Fibroblast of skin of left quadriceps (primary cell): Measurements from ENCODE around the gene TELO2.
"Not testable (repeated sequence)": the region's sequence is repeated elsewhere in the genome, so short reads cannot be mapped to it uniquely, and the experiment has no call there.

Experiments
- DNase-seq, 2 experiments: peaks; one replicate each; pipeline ENCODE4 v3.0.0-alpha.2; 2013; ENCODE audit warnings: low read depth in 2 of 2

TELO2 gene

DNA sequence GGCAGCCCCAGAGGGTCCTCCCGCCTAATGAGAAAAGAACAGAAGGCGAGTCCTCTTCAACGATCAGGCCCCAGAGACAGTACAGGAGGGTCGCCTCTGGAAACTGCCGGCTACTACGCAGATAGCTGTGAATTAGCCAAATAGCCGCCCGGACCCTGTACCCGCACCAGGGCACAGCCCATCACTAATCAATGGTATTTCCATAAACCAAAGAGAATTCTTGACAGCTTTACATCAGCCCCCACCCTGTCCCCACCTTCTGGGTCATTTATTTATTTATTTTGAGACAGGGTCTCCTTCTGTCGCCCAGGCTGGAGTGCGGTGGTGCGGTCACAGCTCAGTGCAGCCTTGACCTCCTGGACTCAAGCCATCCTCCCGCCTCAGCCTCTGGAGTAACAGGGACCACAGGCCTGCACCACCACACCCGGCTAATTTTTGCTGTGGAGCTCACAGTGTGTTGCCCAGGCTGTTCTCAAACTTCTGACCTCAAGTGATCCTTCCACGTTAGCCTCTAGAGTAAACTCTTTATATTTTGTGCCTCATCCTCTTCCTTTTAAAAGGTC lies 17.5 kb upstream of the TELO2 start:
- DNase-seq: no peak

DNA sequence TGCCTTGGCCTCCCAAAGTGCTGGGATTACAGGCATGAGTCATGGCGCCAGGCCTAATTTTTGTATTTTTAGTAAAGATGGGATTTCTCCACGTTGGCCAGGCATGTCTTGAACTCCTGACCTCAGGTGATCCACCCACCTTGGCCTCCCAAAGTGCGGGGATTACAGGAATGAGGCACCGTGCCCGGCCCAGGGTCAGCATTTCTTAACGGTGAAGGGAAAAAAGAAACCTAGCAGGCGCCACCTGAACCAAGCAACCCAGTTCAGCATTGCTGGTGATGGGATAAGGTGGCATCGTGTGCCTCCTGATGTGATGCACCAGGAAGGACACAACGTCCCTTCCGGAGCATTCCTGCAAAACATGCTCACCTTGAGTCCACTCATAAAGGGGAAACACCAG lies 16.1 kb upstream of the TELO2 start:
- no peak for DNase-seq

DNA sequence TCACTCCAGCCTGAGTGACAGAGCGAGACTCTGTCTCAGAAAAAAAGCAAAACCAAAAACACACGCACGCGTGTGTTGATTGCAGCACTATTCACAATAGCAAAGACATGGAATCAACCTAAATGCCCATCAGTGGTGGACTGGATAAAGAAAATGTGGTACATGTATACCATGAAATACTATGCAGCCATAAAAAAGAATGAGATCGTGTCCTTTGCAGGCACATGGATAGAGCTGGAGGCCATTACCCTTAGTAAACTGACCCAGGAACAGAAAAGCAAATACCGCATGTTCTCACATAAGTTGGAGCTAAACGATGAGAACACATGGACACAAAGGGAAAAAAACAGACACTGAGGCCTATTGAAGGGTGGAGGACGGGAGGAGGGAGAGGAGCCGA lies 14.2 kb upstream of the TELO2 start:
- DNase-seq: not testable (repeated sequence)

DNA sequence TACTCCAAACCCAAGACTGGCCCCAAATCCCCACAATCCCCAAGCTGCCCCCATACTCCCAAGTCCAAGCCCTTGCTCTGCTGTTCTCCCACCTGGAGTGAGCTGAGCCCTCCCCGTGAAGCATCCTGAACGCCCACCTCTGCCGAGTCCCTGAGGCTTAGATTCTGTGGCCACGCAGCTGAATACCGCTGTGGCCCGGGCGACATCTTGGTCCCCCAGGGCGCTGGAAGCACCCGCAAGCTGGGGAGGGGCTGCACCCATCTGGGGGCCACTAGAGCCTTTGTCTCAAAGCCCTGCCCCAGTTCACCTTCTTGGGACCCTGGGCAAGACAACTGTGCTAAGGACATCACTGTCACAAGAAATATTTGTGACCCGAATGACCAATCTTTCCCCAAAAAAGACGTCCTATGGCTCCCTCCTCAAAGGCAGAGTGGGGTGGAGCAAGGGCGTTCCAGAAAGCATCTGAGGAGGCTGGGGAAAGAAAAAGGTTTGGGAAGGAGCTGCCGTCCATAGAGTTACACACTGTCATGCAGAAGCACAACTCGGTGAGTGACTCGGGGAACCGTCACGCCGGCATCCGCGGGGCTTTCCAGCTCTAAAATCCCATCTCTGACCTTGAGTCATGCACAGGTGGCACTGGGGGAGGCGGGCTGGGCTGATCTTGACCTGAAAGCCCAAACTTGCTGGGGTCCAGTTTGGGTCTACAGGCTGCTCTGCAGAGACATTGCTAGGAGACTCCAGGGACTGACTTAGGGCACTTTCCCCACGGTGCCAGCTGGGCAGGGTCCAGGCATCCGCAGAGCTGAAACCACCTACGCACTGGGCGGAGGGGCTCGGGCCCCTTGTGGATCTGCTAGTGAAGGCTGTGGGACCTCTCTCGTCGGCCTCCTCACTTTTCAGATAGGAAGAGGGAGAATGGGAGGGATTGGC lies 11.0 kb upstream of the TELO2 start:
- no peak for DNase-seq

DNA sequence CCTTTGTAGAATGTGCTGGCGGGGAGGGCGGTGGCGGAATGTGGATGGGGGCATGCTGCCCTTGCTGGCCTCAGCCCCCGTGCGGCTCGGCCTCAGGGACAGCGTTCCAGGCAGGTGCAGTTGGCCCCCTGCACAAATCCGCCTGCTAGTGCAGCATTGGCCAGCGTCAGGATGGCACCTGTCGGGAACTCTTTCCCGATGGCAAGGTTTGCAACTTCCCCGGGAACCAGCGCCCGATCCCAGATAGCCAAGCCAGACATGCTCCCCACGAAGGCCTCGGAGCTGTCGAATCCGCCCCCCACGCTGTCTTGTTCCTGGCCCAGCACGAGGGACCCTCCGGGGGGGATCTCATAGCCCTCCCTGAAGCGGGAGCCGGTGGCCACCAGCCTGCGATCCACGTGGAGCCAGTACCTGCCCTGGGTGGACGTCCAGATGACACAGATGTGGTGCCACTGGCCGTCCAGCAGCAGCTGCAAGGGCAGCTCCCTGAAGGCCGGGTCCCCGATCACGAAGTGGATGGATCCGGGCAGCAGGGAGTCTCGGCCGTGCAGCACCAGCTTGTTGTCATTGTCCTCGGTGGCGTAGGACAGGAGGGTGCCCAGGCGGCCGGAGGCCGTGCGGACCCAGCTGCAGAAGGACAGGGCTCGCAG lies 7.2 kb upstream of the TELO2 start:
- no peak for DNase-seq

DNA sequence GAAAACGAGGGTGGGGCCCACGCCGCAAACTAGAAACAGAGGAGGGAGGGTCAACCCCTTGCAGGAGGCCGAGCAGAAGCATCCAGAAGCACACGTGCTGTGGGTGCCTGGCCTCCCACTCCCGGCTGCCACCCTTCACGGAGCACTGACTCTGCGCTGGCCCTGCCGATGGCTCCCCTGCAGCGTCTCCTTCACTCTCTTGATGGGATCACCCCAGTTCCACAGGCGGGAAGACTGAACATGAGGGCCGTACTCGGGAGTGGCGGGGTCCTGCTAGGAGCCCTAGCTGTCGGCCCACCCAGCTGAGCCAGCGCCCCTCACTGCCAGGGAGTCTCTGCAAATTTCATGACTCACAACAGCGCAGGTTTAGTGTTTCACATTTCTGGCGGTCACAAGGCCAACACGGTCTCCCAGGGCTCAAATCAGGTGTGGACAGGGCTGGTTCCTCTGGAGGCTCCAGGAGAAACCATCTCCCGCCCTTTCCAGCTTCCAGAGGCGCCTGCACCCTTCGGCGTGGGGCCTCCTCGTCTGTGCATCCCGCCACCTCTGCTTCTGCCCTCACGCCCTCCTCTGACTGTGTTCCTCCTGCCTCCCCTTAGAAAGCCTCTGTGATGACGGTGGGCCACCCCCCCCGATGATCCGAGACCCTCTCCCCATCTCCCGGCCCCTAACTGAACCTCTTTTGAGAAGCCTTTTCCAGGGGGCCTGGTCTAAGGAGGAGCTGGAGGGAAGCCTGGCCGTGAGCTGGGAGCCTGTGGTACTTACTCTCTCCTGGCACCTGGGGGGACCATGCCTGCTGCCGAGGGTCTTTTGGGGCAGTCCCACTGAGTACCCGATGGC lies 6.4 kb upstream of the TELO2 start:
- DNase-seq: no peak

DNA sequence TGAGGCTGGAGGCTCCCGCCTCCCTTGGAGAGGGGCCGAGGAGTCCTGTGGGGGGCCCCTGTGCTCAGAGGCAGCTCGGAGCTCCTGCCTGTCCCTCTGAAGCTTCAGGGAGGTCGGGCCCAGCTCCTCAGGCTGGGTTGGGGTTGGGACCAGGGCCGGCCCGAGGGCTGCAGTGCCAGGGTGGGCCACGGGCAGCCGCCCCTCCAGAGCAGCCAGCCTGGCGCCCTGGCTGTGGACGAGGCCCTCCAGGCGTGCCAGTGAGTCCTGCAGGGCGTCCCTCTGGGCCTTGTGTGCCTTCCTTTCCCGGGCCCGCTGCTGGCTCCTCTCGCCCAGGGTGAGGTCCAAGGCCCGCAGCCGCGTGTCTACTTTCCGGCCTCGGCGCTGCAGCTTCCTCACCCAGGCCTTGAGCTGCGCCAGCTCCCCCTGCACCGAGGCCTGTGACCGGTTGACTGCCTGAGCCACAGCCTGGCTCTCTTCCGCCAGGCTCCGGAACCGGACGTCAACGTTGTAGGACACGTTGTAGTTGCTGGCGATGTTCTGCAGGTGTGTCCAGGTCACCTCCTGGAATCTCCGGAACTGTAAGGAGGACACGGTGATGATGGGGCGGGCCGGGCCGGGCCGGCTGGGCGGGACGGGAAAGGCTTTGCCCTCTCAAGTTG lies 5.6 kb upstream of the TELO2 start:
- DNase-seq: no peak

DNA sequence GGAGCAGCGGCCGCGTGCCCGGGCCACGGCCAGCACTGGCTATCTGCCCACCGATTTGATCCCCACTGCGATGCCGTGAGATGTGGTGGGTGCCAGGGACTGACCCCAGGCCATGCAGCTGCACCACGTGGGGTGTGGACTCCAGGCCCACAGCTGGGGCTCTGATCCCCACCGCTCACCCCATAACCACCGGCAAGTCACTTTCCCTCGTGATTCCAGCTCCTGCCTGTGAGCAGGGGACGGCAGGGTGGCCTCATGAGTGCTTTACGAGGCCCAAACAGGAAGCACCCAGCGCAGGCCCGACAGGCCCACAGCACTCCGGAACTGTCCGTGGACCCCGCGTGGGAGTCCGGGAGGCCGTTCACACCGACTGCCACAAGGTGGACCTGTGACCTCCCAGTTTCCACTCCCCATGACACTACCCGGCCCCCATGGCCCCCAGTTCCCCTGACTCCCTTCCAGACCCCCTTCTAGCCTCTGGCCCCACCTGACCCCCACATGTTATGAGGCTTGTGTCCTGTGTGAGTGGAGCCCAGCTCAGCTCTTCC lies 5.0 kb upstream of the TELO2 start:
- no peak for DNase-seq

DNA sequence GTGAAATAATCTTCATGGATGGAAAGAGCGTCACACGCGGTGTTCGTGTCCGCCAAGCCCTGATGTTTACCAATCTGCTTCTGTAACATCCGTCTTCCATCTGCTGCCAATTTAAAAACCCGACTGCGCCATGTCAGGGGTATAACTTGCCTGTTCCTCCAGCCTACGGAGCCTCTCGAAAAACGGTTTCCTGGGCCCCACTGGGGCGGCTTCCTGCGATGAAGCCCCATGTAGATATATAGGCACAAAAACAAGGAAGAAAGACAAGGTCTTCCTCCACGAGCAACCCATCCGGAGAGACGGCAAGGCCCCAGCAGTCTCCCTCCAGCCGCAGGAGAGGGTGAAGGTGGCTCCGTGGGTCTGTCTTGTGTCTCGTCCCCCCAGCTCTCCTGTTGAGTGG lies 4.5 kb upstream of the TELO2 start, which contains the start of gene PTX4:
Gene PTX4, minus strand, starts transcription at position 326 of the 400 bp plus-strand sequence. Its CDS starts 35 bp downstream, at position 291.
- no peak for DNase-seq

DNA sequence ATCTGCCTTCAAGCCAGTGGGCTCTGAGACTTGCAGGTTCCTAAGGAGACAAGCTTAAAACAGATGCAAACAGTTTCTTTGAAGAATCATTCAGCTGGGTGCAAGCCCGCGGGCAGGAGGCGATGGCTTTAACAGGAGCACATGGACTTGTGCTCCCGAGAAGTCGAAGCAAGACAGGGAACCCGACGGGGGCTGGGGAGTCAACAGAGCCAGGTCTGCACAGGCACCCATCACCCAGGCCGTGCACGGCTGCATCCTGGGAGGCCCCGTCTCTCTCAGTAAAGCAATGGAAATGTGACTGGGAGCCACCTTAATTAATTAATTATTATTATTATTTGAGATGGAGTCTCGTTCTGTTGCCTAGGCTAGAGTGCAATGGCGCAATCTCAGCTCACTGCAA lies 4.1 kb upstream of the TELO2 start:
- no peak for DNase-seq

DNA sequence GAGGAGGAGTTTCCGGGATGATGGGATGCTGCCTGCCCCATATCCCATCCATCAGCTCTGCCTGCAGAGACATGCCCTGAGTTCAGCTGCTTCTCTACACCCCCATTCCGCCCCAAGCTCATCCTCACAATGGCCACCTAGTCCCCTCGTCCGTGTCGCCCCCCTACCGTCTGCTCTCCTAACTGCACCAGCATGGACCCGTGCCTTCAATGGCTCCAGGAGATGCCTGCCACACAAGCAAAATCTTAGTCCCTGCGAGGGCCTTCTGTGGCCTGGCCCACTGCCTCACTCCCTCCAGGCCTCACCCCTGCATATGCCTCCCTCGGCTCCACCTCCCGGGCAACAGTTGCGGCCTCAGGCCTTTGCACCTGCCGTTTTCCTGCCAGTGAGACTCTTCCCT lies 1.8 kb upstream of the TELO2 start:
- DNase-seq: no peak

DNA sequence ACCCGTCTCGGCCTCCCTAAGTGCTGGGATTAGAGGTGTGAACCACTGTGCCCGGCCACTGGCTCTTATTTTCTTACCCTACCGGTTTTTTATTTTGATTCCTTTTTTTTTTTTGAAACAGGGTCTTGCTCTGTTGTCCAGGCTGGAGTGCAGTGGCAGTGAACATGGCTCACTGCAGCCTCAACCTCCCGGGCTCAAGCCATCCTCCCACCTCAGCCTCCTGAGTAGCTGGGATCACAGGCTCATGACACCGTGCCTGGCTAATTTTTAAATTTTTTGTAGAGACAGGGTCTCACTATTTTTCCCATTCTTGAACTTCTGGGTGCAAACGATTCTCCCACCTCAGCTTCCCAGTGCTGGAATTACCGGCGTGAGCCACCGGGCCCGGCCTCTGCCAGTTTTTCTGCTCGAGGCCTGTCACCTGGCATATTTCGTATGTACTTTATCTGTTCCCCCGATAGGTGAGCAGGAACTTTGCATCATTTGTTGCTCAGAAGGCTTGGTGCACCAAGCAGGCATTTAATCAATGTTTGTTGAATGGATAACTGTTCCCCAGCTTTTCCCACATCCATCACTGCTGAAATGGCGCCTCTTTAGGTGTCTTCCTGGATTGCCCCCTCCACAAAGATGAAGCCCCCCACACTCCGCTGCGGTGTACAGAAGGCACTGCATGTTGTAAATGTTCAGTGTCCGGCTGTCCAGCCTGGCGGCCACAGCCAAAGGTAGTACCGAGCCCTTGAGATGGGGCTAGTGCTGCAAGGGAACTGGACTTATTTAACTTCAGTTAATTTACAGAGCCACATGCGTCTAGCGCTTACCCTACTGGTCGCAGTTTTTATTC lies 858 bp upstream of the TELO2 start:
- DNase-seq: no peak

DNA sequence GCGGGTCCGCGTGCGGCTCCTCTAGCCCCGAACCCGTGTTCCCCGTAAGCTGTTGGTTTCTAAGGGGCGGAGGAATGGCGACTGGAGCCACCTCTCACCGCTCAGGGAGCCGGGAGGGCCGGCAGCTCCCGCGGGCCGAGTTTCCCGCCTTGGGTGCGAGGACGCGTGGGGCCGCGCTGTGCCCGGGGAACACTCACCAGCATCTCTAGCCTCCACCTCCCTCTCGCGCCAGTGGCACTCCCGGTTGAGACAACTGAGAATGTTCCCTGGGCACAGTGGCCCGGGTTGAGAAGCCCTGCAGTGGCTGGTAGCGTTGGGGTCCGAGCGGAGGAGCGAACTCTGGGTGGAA lies 560 bp downstream of the TELO2 start:
- DNase-seq: no peak

DNA sequence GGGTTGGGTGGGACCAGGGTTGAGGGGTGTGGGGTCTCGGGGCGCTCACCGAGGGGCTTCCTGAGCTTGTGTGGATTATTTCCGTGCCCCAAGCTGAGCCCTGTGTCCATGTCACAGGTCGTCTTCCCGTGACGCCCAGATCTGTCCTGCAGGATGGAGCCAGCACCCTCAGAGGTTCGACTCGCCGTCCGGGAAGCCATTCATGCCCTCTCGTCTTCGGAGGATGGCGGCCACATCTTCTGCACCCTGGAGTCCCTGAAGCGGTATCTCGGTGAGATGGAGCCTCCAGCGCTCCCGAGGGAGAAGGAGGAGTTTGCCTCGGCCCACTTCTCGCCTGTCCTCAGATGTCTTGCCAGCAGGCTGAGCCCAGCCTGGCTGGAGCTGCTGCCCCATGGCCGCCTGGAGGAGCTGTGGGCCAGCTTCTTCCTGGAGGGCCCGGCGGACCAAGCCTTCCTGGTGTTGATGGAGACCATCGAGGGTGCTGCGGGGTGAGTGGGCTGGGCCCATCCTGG lies 1.0 kb downstream of the TELO2 start:
- peak; percentile 20 to 24 for DNase-seq

DNA sequence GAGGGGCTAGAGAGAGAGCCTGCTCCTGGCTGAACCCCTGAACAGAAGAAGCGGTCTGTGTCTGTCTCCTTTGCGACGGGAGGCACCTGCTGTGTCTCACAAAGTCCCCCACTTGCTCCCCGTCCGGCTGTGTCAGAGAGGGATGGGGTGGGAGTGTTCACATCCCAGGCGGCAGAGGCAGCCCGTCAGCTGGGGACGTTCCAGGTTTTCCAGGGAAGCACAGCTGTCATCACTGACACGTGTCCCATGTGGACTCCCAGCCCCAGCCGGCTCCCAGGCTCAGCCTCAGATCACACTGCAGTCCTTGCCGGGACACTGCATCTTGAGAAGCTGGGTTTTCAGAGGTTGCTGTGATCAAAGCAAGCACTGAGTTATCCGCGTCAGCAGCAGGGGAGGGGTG lies 1.6 kb downstream of the TELO2 start:
- DNase-seq: no peak

DNA sequence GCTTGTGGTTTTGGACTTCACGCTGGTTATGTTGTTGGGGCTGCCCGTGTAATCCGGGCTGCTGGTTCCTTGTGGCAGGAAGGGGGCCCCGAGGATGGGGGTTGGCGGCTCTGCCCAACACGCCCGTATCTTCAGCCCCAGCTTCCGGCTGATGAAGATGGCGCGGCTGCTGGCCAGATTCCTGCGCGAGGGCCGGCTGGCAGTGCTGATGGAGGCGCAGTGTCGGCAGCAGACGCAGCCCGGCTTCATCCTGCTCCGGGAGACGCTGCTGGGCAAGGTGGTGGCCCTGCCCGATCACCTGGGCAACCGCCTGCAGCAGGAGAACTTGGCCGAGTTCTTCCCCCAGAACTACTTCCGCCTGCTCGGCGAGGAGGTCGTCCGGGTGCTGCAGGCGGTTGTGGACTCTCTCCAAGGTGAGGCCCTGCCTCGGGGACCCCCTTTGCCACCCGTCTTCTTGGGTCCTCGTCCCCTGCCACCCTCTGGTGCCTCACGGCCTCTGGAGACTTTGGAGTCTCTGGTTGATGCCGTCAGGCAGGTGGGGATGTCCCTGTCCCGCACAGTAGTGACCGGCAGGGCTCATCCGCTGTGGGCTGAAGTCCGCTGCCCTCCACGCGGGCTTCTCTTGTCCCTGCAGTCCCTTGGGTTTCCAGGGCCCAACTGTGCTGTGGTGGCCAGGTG lies 2.2 kb downstream of the TELO2 start:
- no peak for DNase-seq

DNA sequence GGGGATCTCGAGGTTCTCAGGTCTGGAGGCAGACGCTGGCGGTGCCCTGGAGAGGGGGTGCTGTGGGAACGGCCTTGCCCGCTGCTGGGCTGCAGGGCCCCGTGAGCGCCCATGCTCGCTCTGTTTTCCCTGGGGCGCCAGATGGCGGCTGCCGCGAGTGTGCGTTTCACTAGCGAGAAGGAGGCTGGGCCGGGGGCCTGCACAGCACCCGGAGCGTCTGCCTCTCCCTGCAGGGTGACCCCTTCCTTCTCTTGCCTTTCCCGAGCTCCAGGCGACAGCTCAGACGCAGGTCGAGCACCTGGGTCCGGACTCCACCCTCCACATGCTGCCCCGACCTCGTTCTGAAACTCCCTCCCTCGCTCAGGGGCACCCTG lies 2.7 kb downstream of the TELO2 start:
- DNase-seq: no peak

DNA sequence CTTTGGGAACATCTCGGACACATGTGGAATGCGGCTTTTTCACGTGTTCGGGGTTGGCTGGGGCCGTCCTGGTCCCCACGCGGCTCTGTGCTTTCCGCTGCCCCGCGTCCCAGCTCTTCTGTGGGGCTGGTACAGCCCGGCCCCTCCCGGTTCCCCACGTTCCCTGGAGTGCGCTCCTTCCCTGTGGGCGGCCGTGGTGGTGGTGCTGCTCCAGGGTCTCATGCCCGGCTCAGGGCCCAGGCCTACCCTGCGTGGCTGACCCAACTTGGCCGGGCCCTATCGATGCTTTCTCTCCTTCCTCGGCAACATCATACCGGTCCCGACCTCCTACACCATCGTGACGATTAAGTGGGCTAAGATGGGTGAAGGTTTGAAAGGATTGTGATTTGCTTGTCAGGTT lies 3.3 kb downstream of the TELO2 start:
- DNase-seq: no peak

DNA sequence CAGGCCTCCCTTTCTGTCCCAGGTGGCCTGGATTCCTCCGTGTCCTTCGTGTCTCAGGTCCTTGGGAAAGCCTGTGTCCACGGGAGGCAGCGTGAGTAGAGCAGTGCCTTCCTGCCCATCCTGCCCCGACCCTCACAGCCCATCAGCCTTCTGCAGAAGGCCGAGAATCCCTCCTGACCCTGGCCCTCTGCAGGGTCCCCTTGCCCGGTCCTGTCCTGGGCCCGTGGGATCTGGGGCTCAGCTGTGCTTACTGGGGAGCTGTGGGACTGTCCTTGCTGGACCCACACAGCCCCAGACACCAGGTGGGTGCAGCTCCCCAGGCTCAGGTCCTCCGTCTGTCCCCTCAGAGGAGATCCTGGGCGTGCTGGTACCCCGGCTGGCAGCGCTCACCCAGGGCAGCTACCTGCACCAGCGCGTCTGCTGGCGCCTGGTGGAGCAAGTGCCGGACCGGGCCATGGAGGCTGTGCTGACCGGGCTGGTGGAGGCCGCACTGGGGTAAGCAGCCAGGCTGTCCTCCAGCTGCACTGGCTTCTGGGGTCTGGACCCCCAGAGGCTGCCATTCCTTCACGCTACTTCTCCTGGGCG lies 3.9 kb downstream of the TELO2 start:
- no peak for DNase-seq
